Fibroblast of skin of abdomen (primary cell): ENCODE results near the gene IFT88.
"Not testable (repeated sequence)": the region's sequence is repeated elsewhere in the genome, so short reads cannot be mapped to it uniquely, and the experiment has no call there.

ENCODE experiments used
- DNase-seq: peaks from one replicate; pipeline ENCODE4 v3.0.0-alpha.2; 2013

The IFT88 gene

DNA sequence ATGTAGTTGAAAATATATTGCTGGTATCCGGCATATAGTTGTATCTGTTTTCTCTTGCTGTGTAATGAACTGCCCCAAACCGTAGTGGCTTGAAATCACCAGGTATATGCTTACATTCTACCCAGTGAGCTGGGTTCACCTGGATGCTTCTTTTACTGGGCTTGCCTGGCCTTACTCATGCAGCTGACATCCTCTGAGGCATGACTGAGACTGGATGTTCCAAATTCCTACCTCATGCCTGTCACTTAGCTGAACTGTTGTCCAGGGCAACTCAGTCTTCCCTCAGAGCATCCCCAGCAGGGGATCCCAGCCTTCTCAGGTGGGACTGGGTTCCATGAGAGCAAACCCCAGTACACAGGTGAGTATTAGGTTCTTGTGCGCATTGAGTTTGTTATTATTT lies 66.8 kb downstream of the IFT88 start:
- DNase-seq: no peak

DNA sequence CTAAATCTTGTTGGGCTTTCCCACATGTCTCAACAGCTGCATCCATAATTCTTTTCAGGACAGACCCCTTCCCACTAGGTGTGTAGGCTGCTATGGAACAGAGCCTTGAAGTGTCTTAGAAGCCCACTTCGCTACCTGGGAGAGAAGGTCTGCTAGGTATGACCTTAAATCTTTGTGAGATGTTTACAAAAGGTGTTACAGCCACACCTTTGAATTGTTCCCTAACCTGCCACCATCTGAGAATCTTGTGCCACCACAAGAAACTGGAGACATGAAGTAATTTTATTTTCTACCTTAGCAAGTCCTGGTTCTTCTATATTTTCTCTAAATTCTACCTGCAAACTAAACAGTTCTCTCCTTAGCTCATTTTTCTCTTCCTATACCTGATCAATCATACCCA lies 69.1 kb downstream of the IFT88 start:
- no peak for DNase-seq

DNA sequence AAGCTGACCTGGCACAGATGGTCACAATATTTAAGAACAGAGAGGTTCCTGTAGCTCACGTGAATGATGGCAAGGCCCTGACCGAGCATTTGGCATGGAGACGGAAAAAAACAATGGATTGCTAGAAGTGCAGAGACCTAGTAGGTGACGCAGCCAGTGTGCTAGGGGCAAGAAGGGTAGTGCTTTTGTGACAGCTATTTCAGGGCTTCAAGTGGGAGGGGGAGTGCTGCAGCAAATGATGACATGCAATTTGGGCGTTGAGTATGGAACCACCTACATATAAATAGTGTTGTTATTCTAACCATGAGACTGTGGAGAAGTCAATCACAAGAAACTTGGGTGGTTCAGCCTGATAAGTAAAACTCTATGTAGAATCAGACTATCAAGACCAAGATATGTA lies 70.9 kb downstream of the IFT88 start:
- DNase-seq: no peak

DNA sequence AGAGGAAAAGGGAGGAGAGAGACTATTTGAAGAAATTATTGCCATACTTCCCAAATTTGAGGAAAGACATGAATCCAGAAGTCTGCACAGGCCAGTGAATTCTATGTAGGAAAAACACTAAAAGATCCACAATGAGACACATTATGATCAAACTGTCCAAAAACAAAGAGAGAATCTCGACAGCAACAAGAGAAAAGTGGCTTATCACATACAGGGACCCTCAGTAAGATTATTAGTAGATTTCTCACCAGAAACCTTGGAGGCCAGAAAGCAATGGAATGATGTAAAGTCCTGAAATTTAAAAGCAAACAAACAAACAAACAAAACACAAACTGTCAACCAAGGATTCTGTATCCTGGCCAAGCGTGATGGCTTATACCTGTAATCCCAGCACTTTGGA lies 80.8 kb downstream of the IFT88 start:
- DNase-seq: no peak

DNA sequence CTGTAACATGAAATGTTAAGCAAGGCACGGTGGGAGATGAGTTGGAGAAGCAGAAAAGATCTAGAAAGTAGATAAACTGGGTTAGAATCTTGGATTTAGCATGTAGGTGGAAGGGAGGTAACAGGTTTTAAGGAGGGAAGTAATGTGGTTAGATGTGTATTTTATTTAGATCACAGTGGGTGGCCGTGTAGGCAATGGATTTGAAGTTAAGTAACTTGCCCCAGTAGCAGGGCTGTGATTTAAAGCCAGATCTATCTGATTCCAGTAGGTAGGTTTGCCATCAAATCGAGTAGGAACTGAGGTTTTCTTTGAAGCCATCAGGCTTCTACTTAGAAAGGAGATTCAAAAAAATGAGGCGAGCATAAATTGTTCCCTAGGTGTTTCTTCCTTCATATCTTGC lies 86.0 kb downstream of the IFT88 start:
- no peak for DNase-seq

DNA sequence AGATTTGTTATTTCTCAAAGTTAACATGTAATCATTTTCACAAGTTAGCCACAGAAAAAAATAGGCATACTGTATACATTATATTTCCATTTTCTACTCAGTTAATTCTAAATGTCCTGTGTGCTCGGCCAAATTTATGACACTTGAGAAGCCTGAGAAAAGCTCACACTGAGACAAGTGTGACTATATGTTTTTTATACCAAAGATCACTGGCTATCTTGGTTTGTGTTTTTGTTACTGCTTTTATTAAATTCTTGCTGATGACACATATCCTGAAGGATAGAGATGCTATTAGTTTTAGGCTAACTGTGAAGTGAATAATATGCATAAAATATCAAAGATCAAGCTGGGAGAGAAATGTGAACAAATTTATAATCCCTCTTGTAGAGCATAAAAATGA lies 87.2 kb downstream of the IFT88 start:
- no peak for DNase-seq

DNA sequence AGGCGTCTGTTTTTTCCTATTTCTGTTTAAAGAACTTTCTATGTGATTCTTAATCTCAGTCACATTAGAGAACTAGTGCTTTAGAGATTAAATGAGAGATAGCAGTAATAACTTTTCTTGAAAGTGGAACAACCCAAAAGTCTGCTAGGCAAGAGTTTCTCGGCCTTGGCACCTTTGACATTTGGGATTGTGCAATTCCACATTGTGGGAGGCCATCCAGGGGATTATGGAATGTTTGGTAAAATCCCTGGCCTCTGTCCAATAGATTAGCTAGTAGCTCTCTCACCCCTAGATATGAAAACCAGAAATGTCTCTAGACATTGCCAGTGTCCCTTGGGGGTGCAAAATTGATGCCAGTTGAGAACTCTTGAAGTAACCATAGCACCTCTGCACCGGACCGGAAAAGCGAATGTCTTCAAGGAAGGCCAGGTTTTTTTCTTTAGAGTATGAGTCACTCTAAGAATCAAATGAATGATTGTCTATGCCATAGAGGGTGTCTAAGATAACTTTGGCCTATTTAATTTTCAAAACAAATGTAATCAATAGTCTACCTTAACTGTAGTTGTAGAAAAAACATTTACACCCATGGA lies 91.6 kb downstream of the IFT88 start:
- DNase-seq: no peak

DNA sequence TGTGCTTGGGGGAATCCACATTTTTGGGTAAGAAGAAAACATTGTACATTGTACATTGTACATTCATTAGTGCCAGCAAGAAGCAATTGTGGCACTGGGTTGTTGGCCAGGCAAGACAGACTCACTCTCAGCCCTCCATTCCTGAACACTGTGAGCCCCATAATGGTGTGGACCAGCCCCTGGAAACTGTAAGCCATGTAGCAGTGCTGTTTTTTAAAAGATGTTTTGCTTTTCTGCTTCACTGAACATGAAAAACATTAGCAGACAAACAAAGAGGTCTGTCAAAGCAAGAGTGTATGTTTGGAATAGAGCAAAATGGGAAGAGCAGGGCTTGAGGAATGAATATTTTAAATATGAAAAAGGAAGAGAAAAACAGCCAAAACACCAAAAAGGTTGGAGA lies 97.4 kb downstream of the IFT88 start:
- DNase-seq: no peak

DNA sequence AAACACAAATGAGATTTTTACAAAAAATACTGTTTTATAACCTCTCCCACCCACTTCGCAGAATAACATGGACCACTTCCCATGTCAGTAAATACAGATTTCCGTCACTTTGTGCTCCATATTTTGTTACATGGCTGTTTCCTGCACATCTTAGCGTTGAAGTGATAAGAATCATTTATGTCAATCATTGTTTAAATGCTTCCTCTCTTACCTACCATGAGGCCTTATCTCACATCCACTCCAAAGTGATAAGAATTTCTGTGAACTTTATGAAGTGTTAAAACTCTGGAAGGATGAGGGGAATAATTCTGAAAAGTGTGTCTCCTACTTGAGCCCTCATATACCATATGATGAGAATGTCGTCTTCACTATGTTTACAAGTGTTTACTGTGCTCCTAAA lies 100.0 kb downstream of the IFT88 start:
- no peak for DNase-seq

DNA sequence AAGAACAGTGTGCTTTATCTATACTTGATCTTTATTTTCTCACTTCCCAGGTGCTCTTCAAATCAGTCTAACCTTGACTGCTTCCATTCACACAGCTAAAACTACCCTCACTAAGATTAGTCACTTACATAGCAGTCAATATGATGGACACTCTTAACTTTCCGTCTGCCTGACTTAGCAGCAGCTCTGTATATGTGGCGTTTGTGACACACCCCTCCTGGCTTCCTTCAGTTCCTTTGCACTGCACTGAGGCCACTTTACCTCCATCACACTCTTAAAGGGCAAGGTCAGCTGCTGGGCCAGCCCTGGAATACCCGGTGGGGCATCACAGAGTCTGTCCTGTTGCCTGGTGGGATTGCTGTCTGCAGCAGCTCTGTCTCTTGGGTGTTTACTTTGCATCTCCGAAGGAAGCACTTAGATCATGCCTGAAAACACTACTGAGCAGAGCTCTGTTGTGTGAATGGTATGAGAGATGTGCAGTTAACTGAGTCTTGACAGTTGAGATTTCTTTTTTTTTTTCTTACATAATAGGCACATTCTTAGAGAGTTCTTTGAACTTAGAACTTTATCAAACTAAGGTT lies 101.0 kb downstream of the IFT88 start:
- DNase-seq: no peak

GRCh38 chr13:20669162-20669561 lies 102.2 kb downstream of the IFT88 start:
- DNase-seq: no peak

- DNase-seq: no peak
Observed at GRCh38 chr13:20671789-20672188, 104.8 kb downstream of the IFT88 start.

- DNase-seq: peak; percentile 7
Observed at GRCh38 chr13:20672772-20673171, 105.8 kb downstream of the IFT88 start.

- no peak for DNase-seq
Observed at GRCh38 chr13:20673715-20674114, 106.8 kb downstream of the IFT88 start.

DNA sequence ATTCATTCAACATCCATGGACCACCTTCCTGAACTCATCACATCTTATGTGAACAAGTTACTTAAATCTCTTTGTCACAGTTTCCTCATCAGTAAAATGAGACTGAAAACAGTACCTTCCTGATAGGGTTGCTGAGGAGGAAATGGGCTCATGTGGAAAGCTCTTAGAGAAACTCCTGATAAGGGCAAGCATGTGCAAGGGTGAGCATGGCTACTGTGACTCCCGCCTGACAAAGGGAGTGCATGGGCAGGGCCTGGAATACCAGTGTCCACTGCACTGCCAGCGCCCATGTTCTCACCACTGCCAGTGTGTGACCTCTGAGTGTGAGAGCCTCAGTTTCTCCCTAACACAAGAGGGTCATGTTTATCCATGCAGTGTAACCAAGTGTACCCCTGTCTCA lies 109.3 kb downstream of the IFT88 start:
- no peak for DNase-seq

- not testable (repeated sequence) for DNase-seq
Observed at GRCh38 chr13:20678606-20679005, 111.6 kb downstream of the IFT88 start.

- no peak for DNase-seq
Observed at GRCh38 chr13:20679879-20680278, 112.9 kb downstream of the IFT88 start.

GRCh38 chr13:20680416-20681080 lies 113.6 kb downstream of the IFT88 start:
- no peak for DNase-seq

DNA sequence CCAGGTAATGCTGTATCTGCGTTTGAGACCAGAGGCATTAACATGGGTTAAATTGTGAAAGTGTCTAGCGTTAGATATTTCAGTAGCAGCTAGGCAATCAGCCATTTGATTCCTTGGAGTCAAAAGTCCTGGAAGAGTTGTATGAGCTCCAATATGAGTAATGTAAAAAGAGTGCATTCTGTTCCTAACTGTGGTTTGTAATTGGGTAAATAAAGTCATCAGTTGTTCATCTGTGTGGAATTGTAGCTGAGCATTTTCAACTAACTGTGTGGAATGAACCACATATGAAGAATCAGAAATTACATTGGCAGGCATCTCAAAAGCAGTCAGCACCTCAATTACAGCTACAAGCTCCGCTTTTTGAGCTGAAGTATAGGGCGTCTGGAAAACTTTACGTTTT lies 114.5 kb downstream of the IFT88 start:
- peak; percentile 90 for DNase-seq

DNA sequence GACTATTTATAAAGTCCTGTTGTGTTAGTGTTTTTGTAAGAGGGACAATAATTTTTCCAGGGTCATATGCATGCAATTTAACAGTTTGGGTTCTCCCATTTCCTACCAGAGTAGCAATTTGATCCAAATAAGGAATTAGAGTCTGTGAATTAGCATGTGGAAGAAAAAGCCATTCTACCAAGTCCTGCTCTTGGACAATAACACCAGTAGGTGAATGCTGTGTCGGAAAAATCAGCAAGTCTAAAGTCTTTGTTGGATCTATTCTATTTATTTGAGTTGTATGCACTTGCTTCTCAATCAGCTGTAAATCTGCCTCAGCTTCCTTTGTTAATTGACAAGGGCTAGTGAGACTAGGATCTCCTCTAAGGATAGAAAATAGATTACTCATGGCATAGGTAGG lies 115.1 kb downstream of the IFT88 start:
- DNase-seq: no peak

GRCh38 chr13:20684041-20684440 lies 117.1 kb downstream of the IFT88 start:
- no peak for DNase-seq

- DNase-seq: no peak
Observed at GRCh38 chr13:20684546-20684945, 117.6 kb downstream of the IFT88 start.

GRCh38 chr13:20685092-20685491 lies 118.1 kb downstream of the IFT88 start:
- DNase-seq: no peak

DNA sequence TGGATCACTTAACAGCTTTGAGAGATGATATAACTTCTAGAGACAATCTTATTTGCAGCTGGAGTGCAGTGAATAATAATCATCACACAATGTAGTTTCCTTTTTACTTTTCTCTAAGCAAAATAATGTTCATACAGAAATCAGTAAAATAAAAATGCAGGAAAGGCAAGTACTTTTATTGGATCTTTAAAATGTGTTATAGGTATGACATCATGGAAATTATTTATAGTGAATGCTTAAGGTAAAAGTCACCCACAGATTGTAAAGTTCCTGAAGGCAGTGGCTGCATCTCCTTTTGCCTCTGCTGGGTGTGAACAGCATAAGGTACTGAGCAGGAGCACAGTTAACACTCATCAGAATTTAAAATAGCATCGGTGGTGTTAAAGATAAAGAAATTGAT lies 119.2 kb downstream of the IFT88 start:
- DNase-seq: no peak
